Measurements from ENCODE around the gene PIGU. TPM values are rescaled to one million over a fixed set of nuclear protein-coding genes. Genes with fewer than 3 reads are reported as not detected.

PIGU gene
- total and polyA plus RNA-seq, 2 donors (not counting 3 experiments of a cell fraction or from before 2014, with no cell fraction given) = 20.3 to 81.8 TPM

DNA sequence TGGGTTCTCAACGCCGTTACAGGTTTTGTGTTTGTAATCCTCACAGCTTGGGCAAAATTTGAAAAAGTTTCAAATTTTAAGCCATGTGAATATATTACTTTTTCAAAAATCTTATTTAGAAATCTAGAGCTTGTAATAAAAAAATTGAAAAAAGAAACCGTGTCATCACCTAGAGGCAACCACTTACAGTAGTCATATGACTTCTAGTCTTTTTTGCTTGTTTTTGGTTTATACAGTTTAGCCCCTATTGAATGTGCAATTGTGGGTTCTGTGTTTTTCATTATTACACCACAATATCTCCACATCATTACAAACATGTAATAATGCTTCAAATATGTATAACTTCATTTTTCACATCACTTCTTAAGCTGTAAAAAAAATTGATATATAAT is 159.8 kb downstream of the PIGU start:
- dilution Hi-C loops (cut with MboI; ENCODE audit: extremely low pct_ligation_motif_present, low sequenced_read_pairs) (no loop called here), intact Hi-C loops (cut with micrococcal nuclease) (no loop called here)
- Histone ChIP-seq H3K27me3 (ENCODE audit: control insufficient read depth in 2 of 2, insufficient read depth in 2 of 2, low read length in 2 of 2) (no peaks in the 10 kb centered on the region), H3K4me1 (ENCODE audit: control insufficient read depth, extremely low read depth, insufficient read depth, low read length) (peaks cover 16% of the 10 kb centered on the region), H3K9me3 (replicated peaks; ENCODE audit: control insufficient read depth, insufficient read depth, low read length) (no peaks in the 10 kb centered on the region), H3K36me3 (ENCODE audit: control insufficient read depth in 2 of 2, extremely low read depth in 1 of 2, insufficient read depth in 2 of 2, low read length in 2 of 2) (peaks cover 0 to 2% of the 10 kb centered on the region in 2 experiments), H2AFZ (ENCODE audit: low read depth, low read length) (no peak overlapping the region), H3K4me2 (ENCODE audit: insufficient read depth, low read length) (peak overlapping the region; percentile 91), H3K79me2 (ENCODE audit: control insufficient read depth, insufficient read depth, low read length) (peaks cover 54% of the 10 kb centered on the region), H3K27ac (ENCODE audit: insufficient read depth, low read depth, low read length) (peak overlapping the region; percentile 76), H3K9me1 (replicated peaks; ENCODE audit: control insufficient read depth, extremely low read depth, insufficient read depth, low read length) (no peaks in the 10 kb centered on the region), H4K20me1 (replicated peaks; ENCODE audit: control insufficient read depth, extremely low read depth, insufficient read depth, low read length) (no peaks in the 10 kb centered on the region), H3K4me3 (replicated peaks in 1 of 3; ENCODE audit: insufficient read depth in 1 of 3, low read depth in 1 of 3, low read length in 3 of 3) (peak overlapping the region; percentile 61 to 92 (median 79)), H3K9ac (replicated peaks; ENCODE audit: extremely low read depth, insufficient read depth, low read length) (peak overlapping the region; percentile 84)
- ChIA-PET CTCF (interaction anchor here (0.9 to 3.0 kb wide), 5 partner anchors 20 to 327 kb away, joined by 4 to 54 read pairs (median 5); no protein-coding TSS in a partner anchor), POLR2A (interaction anchor here (1.5 to 2.5 kb wide), 2 partner anchors 9 to 154 kb away, joined by 5 to 7 read pairs; partner anchors contain the start of gene ITCH)
- TF ChIP-seq POLR2A (IDR thresholded peaks at IDR 0.05; ENCODE audit: low read depth, low read length) (no peak), CTCF (IDR thresholded peaks at IDR 0.05; ENCODE audit: extremely low read depth in 1 of 2, insufficient read depth in 1 of 2, low read depth in 1 of 2, low read length in 2 of 2) (no peak), POLR2AphosphoS5 (IDR thresholded peaks at IDR 0.05; ENCODE audit: insufficient read depth, low read depth, low read length) (no peak), JUN (IDR thresholded peaks at IDR 0.05; ENCODE audit: borderline replicate concordance, insufficient read depth, insufficient read length, low read depth) (no peak), FOS (IDR thresholded peaks at IDR 0.05; ENCODE audit: borderline replicate concordance, insufficient read depth, low read length) (no peak), GATA2 (IDR thresholded peaks at IDR 0.05; ENCODE audit: insufficient read depth, insufficient read length, low read depth, low read length) (no peak)
- no peak for DNase-seq (ENCODE audit: low read depth, low spot score)
- no peak for FAIRE-seq
- no TSS peak for BruUV-seq (replicated peaks)

Data from endothelial cell of umbilical vein (primary cell).